ENCODE measurements around the gene RTP5.

The RTP5 gene

GRCh38 chr2:241870081-241870541 is 582 bp downstream of the RTP5 start:
- DNase-seq, result peak in 8 of 58 donors; percentile 18 to 39 (median 26)

GRCh38 chr2:241870611-241871537 is 1.3 kb downstream of the RTP5 start:
- DNase-seq, result peak in 2 of 58 donors; percentile 30 to 39

GRCh38 chr2:241871538-241872312 is 2.2 kb downstream of the RTP5 start:
- DNase-seq, result no peak

- DNase-seq, result no peak
Measured at GRCh38 chr2:241872313-241872642, 2.7 kb downstream of the RTP5 start.

- no peak for DNase-seq
Measured at GRCh38 chr2:241873081-241873802, 3.7 kb downstream of the RTP5 start.

GRCh38 chr2:241873803-241874110 is 4.2 kb downstream of the RTP5 start:
- DNase-seq, result no peak

- no peak for DNase-seq
Measured at GRCh38 chr2:241874277-241874925, 4.9 kb downstream of the RTP5 start.

GRCh38 chr2:241875754-241876527 is 6.4 kb downstream of the RTP5 start:
- peak in 4 of 58 donors; percentile 42 to 73 (median 42) for DNase-seq

GRCh38 chr2:241876528-241877196 is 7.1 kb downstream of the RTP5 start:
- DNase-seq, result no peak

- no peak for DNase-seq
Measured at GRCh38 chr2:241877197-241877685, 7.7 kb downstream of the RTP5 start.

- peak in 46 of 58 donors; percentile 23 to 80 (median 51) for DNase-seq
Measured at GRCh38 chr2:241877989-241878970, 8.8 kb downstream of the RTP5 start.

GRCh38 chr2:241879326-241879725 is 9.8 kb downstream of the RTP5 start:
- DNase-seq, result no peak

- no peak for DNase-seq
Measured at GRCh38 chr2:241880311-241881073, 11.0 kb downstream of the RTP5 start.

- peak in 4 of 58 donors; percentile 35 to 62 (median 39) for DNase-seq
Measured at GRCh38 chr2:241882091-241882625, 12.6 kb downstream of the RTP5 start.

GRCh38 chr2:241884951-241885290 is 15.4 kb downstream of the RTP5 start:
- no peak for DNase-seq

- DNase-seq, result no peak
Measured at GRCh38 chr2:241885291-241885945, 15.9 kb downstream of the RTP5 start.

Data from anterior cingulate cortex (tissue), 58 donors.